Astrocyte (in vitro differentiated cells and primary cell): ENCODE results near the gene NCKAP5L.
A peak's percentile ranks its signal among the peaks of the same experiment; 100 is the strongest.

Source experiments
- CTCF ChIP-seq: IDR thresholded peaks from 2 replicates; pipeline ENCODE4 v1.5.1; 2011; ENCODE audit warnings: low read depth, mild to moderate bottlenecking, inconsistent platforms, low read length, moderate library complexity; ENCODE audit not compliant: insufficient read depth
- EZH2 ChIP-seq: IDR thresholded peaks from 2 replicates; pipeline ENCODE4 v1.6.1; 2012; ENCODE audit warnings: mild to moderate bottlenecking, low read length, inconsistent platforms; ENCODE audit not compliant: insufficient read depth

- peak; percentile 68 for TF ChIP-seq CTCF
- TF ChIP-seq EZH2, result no peak
Measured at GRCh38 chr12:49838973-49839633, 10.9 kb upstream of the NCKAP5L start.
